GM06990 (cell line): Measurements from ENCODE around the gene TTC39A.
"Not testable (repeated sequence)": the region's sequence is repeated elsewhere in the genome, so short reads cannot be mapped to it uniquely, and the experiment has no call there.

ENCODE experiments used
- DNase-seq: peaks from one replicate; pipeline ENCODE4 v3.0.0-alpha.2; 2011; ENCODE audit not compliant: insufficient read length; ENCODE audit errors: extremely low read depth
- H3K27me3 ChIP-seq: replicated peaks from 2 replicates; pipeline ENCODE4 v1.6.0; 2011; ENCODE audit warnings: low read length; ENCODE audit not compliant: control insufficient read depth, insufficient read depth
- H3K36me3 ChIP-seq: 2 replicates; pipeline ENCODE4 v1.5.1; 2011; ENCODE audit warnings: low read length; ENCODE audit not compliant: control insufficient read depth, insufficient read depth
- H3K4me3 ChIP-seq: replicated peaks from 2 replicates; pipeline ENCODE4 v1.5.1; 2011; ENCODE audit warnings: low read depth, mild to moderate bottlenecking, control low read depth, low read length
- CTCF ChIP-seq: IDR thresholded peaks from 2 replicates; pipeline ENCODE4 v1.5.1; 2011; ENCODE audit warnings: low read length, control low read depth, mild to moderate bottlenecking, inconsistent platforms; ENCODE audit not compliant: insufficient read depth, poor library complexity, severe bottlenecking

Gene TTC39A

GRCh38 chr1:51327386-51327785, 3.0 kb downstream of the TTC39A start:
- no peaks in the 10 kb centered on the region; the same call in 1 of the 2 replicates for H3K27me3 ChIP-seq
- no peak for TF ChIP-seq CTCF
- H3K4me3 ChIP-seq = no peak overlapping the region
- no peaks in the 10 kb centered on the region for H3K36me3 ChIP-seq
- no peak for DNase-seq

GRCh38 chr1:51326839-51327238, 3.5 kb downstream of the TTC39A start:
- H3K4me3 ChIP-seq = no peak overlapping the region
- no peaks in the 10 kb centered on the region; the same call in 1 of the 2 replicates for H3K27me3 ChIP-seq
- no peak for TF ChIP-seq CTCF
- DNase-seq = no peak
- no peaks in the 10 kb centered on the region for H3K36me3 ChIP-seq

GRCh38 chr1:51325878-51326755, 4.2 kb downstream of the TTC39A start:
- no peaks in the 10 kb centered on the region for H3K36me3 ChIP-seq
- H3K27me3 ChIP-seq = no peaks in the 10 kb centered on the region; the same call in 1 of the 2 replicates

GRCh38 chr1:51325391-51325790, 5.0 kb downstream of the TTC39A start:
- H3K4me3 ChIP-seq = no peak overlapping the region
- no peaks in the 10 kb centered on the region for H3K36me3 ChIP-seq
- no peaks in the 10 kb centered on the region for H3K27me3 ChIP-seq
- no peak for DNase-seq
- no peak for TF ChIP-seq CTCF

More at GRCh38 chr1:51325878-51326755, 4.2 kb downstream of the TTC39A start:
- no peak overlapping the region for H3K4me3 ChIP-seq
- no peak for TF ChIP-seq CTCF
- DNase-seq = no peak

- DNase-seq, H3K4me3 ChIP-seq, H3K27me3 ChIP-seq, H3K36me3 ChIP-seq: not testable (repeated sequence)
Observed at GRCh38 chr1:51325011-51325385, 5.4 kb downstream of the TTC39A start.

- H3K4me3 ChIP-seq = no peak overlapping the region
- no peak for DNase-seq
- no peaks in the 10 kb centered on the region for H3K36me3 ChIP-seq
- no peak for TF ChIP-seq CTCF
- no peaks in the 10 kb centered on the region for H3K27me3 ChIP-seq
Observed at GRCh38 chr1:51324251-51325010, 5.9 kb downstream of the TTC39A start.
